NCI-H2029 treated with DMSO at 0.1 percent for 48 hours (cell line): ENCODE measurements around the gene SLC9C2.
"Not testable (repeated sequence)": the region's sequence is repeated elsewhere in the genome, so short reads cannot be mapped to it uniquely, and the experiment has no call there.

ENCODE experiments used
- DNase-seq: peaks from one replicate; lab custom pipeline; 2025; lab: John Stamatoyannopoulos, UW

Gene SLC9C2

GRCh38 chr1:173529106-173529505, 73.8 kb downstream of the SLC9C2 start:
- no peak for DNase-seq

- DNase-seq, result no peak
These were observed 75.6 kb downstream of the SLC9C2 start for GRCh38 chr1:173527151-173527826.

- no peak for DNase-seq
These were observed 76.9 kb downstream of the SLC9C2 start for GRCh38 chr1:173525926-173526325.

- DNase-seq, result no peak
These were observed 79.5 kb downstream of the SLC9C2 start for GRCh38 chr1:173523329-173523728.

- no peak for DNase-seq
These were observed 82.1 kb downstream of the SLC9C2 start for GRCh38 chr1:173520799-173521198.

GRCh38 chr1:173514503-173514902, 88.4 kb downstream of the SLC9C2 start:
- DNase-seq, result not testable (repeated sequence)

GRCh38 chr1:173509797-173510196, 93.1 kb downstream of the SLC9C2 start:
- no peak for DNase-seq

- DNase-seq, result no peak
These were observed 94.3 kb downstream of the SLC9C2 start for GRCh38 chr1:173508541-173508940.

- no peak for DNase-seq
These were observed 95.0 kb downstream of the SLC9C2 start for GRCh38 chr1:173507847-173508209.

GRCh38 chr1:173507205-173507846, 95.5 kb downstream of the SLC9C2 start:
- DNase-seq, result no peak

GRCh38 chr1:173506437-173506836, 96.4 kb downstream of the SLC9C2 start:
- DNase-seq, result no peak

- DNase-seq, result no peak
These were observed 97.5 kb downstream of the SLC9C2 start for GRCh38 chr1:173505391-173505790.

GRCh38 chr1:173504268-173504667, 98.6 kb downstream of the SLC9C2 start:
- no peak for DNase-seq

GRCh38 chr1:173503391-173503790, 99.5 kb downstream of the SLC9C2 start:
- no peak for DNase-seq

GRCh38 chr1:173502104-173502503, 100.8 kb downstream of the SLC9C2 start:
- DNase-seq, result no peak

- no peak for DNase-seq
These were observed 103.1 kb downstream of the SLC9C2 start for GRCh38 chr1:173499729-173500128.

GRCh38 chr1:173496757-173497320, 106.0 kb downstream of the SLC9C2 start:
- no peak for DNase-seq

GRCh38 chr1:173495609-173496267, 107.1 kb downstream of the SLC9C2 start:
- DNase-seq, result no peak

GRCh38 chr1:173493125-173493524, 109.7 kb downstream of the SLC9C2 start:
- not testable (repeated sequence) for DNase-seq

GRCh38 chr1:173491508-173491907, 111.4 kb downstream of the SLC9C2 start:
- DNase-seq, result no peak

GRCh38 chr1:173489929-173490328, 112.9 kb downstream of the SLC9C2 start:
- DNase-seq, result no peak

GRCh38 chr1:173489149-173489600, 113.7 kb downstream of the SLC9C2 start:
- DNase-seq, result no peak

- no peak for DNase-seq
These were observed 114.9 kb downstream of the SLC9C2 start for GRCh38 chr1:173488001-173488400.
